ENCODE results near the gene TNN. TPM values are rescaled to one million over a fixed set of nuclear protein-coding genes. Genes with fewer than 3 reads are reported as not detected.

The TNN gene
- total and polyA plus RNA-seq, 11 donors: 0.03 to 0.59 (median 0.12) TPM; not detected in 3

DNA sequence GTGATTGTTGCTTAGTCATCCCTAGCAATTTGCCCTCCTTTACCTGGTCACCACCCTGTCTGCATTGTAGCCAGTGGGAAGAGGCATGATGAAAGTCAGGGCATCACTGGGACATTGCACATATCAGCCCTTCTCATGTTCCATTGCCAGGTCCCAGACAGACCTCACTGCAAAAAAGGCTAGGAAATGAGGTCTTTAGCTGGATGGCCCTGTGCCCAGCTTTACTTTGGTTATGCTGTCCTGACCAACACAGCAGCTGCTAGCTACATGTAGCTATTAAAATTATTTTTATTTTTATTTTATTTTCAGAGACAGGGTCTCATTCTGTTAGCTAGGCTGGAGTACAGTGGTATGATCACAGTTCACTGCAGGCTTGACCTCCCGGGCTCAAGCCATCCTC is 52.9 kb downstream of the TNN start:
- H3K27ac ChIP-seq: no peak overlapping the region
- intact Hi-C loops (cut with DNase I): loop anchor here in 4 of 10 donors (5.0 to 10.0 kb wide), 3 partner anchors 48 to 346 kb away; no protein-coding TSS in a partner anchor
- DNase-seq: no peak
- no peaks in the 10 kb centered on the region for H3K36me3 ChIP-seq
- no peak overlapping the region for H3K4me3 ChIP-seq
- no peaks in the 10 kb centered on the region for H3K27me3 ChIP-seq
- H3K9me3 ChIP-seq: no peaks in the 10 kb centered on the region
- TF ChIP-seq, protein P1, sequence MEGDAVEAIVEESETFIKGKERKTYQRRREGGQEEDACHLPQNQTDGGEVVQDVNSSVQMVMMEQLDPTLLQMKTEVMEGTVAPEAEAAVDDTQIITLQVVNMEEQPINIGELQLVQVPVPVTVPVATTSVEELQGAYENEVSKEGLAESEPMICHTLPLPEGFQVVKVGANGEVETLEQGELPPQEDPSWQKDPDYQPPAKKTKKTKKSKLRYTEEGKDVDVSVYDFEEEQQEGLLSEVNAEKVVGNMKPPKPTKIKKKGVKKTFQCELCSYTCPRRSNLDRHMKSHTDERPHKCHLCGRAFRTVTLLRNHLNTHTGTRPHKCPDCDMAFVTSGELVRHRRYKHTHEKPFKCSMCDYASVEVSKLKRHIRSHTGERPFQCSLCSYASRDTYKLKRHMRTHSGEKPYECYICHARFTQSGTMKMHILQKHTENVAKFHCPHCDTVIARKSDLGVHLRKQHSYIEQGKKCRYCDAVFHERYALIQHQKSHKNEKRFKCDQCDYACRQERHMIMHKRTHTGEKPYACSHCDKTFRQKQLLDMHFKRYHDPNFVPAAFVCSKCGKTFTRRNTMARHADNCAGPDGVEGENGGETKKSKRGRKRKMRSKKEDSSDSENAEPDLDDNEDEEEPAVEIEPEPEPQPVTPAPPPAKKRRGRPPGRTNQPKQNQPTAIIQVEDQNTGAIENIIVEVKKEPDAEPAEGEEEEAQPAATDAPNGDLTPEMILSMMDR (IDR thresholded peaks at IDR 0.05): no peak
- no peak for TF ChIP-seq POLR2A (IDR thresholded peaks at IDR 0.05)
- WGBS, 4 donors: 81 to 97% (median 95%) methylated on average over 1 of the region's 1 CpG
- peaks cover 0 to 10% (median 0%) of the 10 kb centered on the region in 12 donors for H3K4me1 ChIP-seq
- ATAC-seq: no peak

DNA sequence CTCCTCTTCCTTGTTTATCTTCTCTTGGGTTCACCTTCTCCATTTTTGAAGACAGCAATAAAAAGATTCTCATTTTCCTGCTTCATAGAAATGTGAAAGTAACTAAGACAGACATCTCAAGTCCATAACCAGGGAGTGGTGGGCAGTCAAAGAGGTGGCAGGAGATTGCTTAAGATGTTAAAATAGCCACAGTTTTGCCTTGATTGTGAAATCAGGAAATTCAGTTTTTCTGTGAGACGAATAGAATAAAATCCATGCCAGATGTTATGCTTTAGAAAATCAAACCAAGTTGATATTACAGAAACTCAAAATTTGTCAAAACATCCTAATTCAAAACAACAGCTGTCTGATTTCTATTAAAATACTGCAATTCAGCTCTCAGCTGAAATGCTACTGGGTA is 57.2 kb downstream of the TNN start:
- H3K27ac ChIP-seq: peak overlapping the region in 10 of 12 donors; percentile 17 to 65 (median 44)
- H3K4me3 ChIP-seq: no peak overlapping the region
- ATAC-seq (no peak), DNase-seq (no peak)
- H3K36me3 ChIP-seq: no peaks in the 10 kb centered on the region
- 43 to 61% (median 52%) methylated on average over 1 of the region's 1 CpG for WGBS, 4 donors
- H3K27me3 ChIP-seq: no peaks in the 10 kb centered on the region
- peaks cover 0 to 35% (median 20%) of the 10 kb centered on the region in 12 donors for H3K4me1 ChIP-seq
- TF ChIP-seq POLR2A (IDR thresholded peaks at IDR 0.05): no peak
- TF ChIP-seq, protein P1 (IDR thresholded peaks at IDR 0.05): no peak
- no peaks in the 10 kb centered on the region for H3K9me3 ChIP-seq
- intact Hi-C loops (cut with DNase I): loop anchor here (1.0 to 10.0 kb wide), 7 partner anchors 53 to 358 kb away; no protein-coding TSS in a partner anchor

DNA sequence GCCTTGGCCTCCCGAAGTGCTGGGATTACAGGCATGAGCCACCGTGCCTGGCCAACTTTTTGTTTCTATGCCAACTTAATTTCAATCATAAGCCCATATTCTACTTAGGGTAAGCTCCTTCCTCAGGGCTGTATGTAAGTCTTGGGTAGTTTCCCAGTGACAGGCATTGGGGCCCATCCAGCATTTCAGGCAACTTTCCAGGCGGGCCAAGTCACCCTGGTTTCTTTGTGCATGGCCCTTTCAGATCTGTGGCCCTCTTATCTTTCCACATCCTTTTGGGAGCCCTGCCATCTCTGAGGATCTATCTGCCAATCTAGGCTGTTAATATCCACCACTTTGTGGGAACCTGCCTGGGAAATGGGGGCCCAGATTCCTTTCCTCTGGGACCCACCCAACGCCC is 58.7 kb downstream of the TNN start:
- no peaks in the 10 kb centered on the region for H3K36me3 ChIP-seq
- H3K4me3 ChIP-seq: no peak overlapping the region
- no peaks in the 10 kb centered on the region for H3K27me3 ChIP-seq
- peaks cover 0 to 48% (median 28%) of the 10 kb centered on the region in 12 donors for H3K4me1 ChIP-seq
- ATAC-seq (no peak), DNase-seq (no peak)
- WGBS, 4 donors: 67 to 83% (median 75%) methylated on average over 4 of the region's 4 CpGs
- peak overlapping the region in 1 of 12 donors; percentile 19 for H3K27ac ChIP-seq
- intact Hi-C loops (cut with DNase I): loop anchor here in 4 of 10 donors (5.0 to 10.0 kb wide), 3 partner anchors 94 to 359 kb away; no protein-coding TSS in a partner anchor
- H3K9me3 ChIP-seq: no peaks in the 10 kb centered on the region
- no peak for TF ChIP-seq POLR2A (IDR thresholded peaks at IDR 0.05)
- TF ChIP-seq, protein P1 (IDR thresholded peaks at IDR 0.05): no peak

DNA sequence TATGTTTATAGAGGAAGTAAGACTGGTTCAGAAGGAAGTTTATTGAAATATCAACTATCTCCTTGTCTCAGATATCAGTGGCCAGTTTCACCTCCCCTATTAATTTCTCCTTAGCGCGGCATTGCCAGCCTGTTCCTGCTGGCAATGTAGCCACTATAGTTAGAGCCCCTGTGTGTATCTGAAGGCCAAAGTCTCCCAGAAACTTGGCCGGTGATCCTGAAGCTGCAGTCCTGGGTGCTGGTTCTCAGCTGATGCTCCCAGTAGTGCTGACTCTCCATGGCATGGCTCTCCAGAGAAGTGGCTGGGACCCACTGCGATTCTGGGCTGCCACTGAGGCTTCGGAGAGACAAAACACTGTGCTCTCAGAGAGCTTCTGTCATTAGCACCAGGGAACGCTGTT is 59.9 kb downstream of the TNN start:
- H3K36me3 ChIP-seq: no peaks in the 10 kb centered on the region
- ATAC-seq: no peak
- TF ChIP-seq, protein P1 (IDR thresholded peaks at IDR 0.05): no peak
- no peak for TF ChIP-seq POLR2A (IDR thresholded peaks at IDR 0.05)
- no peaks in the 10 kb centered on the region for H3K9me3 ChIP-seq
- DNase-seq: no peak
- H3K27ac ChIP-seq: peak overlapping the region in 3 of 12 donors; percentile 25 to 49 (median 36)
- H3K4me1 ChIP-seq: peaks cover 0 to 54% (median 31%) of the 10 kb centered on the region in 12 donors
- WGBS, 4 donors: 85 to 98% (median 89%) methylated on average over 4 to 6 of the region's 6 CpGs
- no peak overlapping the region for H3K4me3 ChIP-seq
- intact Hi-C loops (cut with DNase I): loop anchor here in 4 of 10 donors (5.0 to 10.0 kb wide), 3 partner anchors 95 to 360 kb away; no protein-coding TSS in a partner anchor
- no peaks in the 10 kb centered on the region for H3K27me3 ChIP-seq

Data from heart left ventricle (tissue), 16 donors.